Stromal cell of bone marrow (primary cell): ENCODE measurements around the gene POMC.
"Not testable (repeated sequence)": the region's sequence is repeated elsewhere in the genome, so short reads cannot be mapped to it uniquely, and the experiment has no call there.

Source experiments
- DNase-seq: peaks from one replicate; pipeline ENCODE4 v3.0.0-alpha.2; 2012; ENCODE audit warnings: low read depth

POMC gene

DNA sequence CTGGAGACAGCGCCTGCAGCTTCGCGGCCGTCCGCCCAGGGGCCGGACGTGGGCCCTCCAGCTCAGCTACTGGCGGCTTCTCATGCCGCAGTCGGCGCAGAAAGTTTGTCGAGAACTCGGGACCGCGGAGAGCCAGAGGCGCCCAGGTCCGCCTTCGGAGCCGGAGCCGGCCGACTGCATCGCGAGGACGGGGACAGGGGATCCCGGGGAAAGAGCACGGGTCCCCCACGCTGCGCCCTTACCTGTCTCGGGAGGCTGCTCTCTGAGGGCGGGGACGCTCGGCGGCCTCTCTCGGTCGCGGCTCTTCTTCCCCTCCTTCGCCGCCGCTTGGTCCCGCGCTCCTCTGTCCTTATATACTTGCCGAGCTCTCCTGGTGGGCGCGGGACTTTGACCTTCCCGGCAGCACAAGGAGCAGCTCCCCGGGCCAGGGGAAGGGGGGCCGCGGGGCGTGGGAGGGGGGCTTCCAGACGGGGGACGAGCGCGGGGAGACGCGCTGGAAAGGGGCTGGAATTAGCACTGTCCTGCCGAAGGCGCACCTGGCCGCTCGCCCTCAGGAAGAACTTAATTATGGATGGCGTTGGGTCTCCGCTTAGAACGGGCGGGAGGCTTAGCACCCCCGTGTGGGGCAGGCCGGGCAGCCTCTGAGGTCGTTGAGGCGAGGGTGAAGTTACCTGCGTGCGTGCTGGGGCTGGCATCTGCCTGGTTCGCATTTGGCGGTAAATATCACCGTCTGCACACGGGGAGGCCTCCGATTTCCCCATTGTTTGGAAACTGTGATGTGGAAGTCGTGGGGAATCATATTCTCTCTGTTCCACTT, at the start of gene POMC:
TSS of gene POMC (minus strand) at position 325 of the 817 bp plus-strand sequence. CDS start 3,808 bp downstream, outside the sequence.
- DNase-seq, result peak; percentile 2

DNA sequence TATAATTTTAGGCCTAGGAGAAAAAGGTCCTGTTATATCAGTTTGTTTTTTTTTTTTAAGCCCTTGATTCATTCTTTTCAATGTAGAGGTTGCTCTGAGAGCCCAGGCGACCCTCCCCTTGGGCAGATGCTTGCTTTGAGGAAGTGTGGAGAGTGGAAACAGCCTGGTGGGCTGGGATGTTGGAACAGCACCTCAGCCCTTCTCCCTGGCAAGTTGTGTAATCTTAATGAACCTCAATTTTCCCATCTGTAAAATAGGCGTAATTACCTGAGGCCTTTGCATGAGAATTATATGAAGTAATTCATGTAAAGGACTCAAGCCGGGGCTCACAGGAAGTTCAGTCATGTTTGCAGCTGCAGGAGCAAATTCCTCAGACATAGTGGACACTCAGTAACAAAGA, 49.7 kb upstream of the POMC start:
- DNase-seq, result no peak

DNA sequence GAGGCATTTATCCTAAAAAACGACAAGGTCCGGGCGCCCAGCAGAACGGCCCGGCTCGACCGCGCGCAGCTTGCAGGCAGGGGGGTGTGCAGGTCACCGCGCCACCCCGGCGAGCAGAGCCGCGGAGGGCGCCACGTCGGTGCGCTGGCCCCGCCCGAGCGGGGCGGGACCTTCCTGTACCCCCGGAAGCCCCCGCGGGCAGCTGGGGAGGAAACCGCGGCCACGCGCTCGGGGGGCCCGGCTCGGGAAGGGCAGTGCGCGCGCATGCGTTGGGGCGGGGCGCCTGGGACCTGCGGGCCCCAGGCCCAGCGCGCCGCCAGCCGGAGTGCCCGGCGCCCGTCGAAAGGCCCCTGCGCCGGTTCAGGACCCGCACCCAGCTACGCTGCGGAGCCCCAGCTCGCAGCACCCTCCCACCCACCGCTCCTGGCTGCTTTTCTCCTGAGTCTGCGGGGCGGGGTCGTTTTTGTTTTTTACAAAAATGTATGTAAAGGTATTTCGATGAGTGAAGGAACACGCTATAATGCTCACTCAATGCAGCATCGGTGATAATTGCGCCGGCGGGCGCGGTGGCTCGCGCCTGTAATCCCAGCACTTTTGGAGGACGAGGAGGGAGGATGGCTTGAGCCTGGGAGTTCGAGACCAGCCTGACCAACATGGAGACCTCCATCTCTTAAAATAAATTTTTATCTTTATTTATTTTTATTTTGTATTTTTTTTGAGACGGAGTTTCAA, 47.7 kb upstream of the POMC start:
- DNase-seq, result no peak

DNA sequence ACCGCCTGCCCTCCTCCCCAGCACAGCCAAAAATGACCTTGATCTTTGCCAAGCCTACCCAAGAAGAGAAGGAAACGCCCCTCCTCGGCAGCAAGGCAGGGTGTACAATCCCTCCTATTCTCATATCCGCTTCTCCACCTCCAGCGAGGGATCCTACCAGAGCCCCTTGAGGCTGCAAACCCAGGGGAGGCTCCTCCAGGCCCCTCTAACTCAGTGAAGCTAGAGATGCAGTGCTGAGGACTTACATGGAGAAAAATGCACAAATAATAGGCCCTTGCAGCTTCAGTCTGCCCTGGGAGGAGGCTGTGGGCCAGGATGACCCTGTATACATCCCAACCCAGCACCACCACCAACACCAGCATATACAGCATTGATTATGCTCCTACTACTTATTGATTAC, 46.9 kb upstream of the POMC start:
- DNase-seq, result no peak

DNA sequence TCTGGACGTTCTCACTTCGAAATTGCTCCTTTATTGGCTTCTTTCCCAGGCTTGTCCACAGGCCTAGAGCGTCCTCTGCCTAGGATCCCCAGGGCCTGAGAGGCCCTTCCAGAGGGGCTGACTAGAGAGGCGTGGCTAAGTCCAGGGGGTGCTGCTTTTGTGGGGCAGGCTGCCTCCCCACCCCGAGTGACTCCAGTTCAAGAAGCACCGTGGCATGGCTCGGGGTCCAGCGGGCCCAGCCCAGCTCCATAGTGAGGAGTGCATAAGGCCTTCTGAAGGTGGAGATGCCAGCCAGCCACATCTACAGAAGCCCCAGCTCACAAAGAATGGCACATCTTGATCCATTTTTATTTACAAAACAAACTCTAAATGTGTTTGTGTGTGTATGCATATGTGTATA, 44.8 kb upstream of the POMC start:
- DNase-seq, result no peak

DNA sequence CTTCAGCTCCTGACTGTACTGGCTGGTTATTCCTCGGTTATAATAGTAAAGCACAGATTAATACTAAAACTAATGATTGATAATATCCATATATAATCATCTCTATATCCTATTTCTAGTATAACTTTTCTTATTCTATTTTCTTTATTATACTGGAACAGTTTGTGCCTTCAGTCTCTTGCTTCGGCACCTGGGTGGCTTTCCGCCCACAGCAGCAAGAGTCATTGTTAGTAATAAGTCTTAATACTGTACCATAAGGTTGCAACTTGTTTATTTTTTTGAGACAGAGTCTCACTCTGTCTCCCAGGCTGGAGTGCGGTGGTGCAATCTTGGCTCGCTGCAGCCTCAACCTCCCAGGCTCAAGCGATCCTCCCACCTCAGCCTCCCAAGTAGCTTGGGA, 42.5 kb upstream of the POMC start:
- not testable (repeated sequence) for DNase-seq

DNA sequence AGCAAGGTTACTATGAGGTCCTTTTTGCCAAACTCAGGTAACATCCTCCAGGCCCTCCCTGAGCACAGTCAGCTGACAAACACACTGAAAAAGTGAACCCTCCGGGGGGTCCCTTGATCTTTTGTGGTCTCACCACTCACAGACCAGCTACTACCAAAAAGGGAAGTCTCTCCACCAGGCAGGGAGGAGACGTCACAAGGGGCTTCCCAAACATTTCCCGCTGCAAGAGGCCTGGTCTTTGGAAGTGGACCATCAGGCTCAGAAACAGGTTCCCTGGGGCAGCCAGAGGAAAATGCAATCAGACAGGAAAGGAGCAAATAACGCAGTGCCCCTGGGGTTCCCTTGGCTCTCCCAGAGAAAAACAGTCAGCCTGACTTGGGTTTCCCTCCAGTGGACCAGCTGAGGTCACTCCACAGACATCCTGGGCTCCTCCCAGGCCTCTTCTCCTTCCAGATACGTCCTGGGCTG, 38.7 kb upstream of the POMC start:
- DNase-seq, result no peak

DNA sequence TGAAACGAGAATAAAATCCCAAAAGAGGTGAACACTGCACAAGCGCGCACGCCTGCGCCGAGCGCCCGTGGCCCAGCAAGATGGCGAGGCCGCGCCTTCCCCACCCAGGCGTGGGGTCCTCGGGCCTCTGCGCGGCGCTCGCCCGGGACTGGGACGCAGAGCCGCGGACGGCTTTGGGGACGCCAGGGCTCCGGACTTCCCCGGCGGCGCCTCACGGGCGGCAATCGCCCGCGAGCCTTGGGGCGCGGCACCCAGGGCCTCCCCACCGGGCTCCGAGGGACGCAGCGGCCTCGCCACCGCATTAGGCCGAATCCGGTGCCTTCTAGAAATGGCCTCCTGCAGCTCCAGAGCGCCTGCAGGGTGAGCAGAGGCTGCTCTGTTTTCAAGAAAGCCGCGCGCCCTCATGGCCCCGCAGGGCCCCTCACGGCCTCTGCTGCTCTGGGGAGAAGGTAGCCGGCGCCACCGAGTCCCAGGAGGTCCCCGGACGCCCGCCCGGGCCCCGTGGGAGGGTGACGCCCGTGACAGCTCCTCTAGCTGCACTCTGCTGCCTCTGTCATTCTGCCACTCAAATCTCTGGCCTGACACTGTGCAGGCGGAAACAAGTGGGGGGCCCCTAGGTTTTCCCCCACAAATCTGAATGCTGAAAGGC, 35.9 kb upstream of the POMC start:
- DNase-seq, result no peak

DNA sequence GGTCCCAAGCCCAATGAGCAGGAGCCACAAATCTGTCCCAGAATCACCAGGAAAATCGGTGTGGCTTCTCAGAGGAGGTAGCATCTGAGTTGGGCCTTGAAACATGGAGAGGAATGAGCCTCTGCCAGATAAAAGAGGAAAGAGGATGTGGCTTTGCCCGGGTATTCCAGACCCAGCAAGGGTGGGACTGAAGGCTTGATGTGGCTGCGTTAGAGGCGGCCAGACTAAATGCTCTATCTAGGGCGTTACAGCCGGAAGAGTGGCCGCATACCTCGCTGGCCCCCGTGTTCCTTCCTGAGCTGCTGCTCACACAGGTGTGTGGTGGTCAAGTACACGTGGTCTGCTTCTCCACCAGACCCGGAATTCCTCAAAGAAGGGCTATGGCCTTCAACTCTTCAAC, 33.9 kb upstream of the POMC start:
- no peak for DNase-seq

DNA sequence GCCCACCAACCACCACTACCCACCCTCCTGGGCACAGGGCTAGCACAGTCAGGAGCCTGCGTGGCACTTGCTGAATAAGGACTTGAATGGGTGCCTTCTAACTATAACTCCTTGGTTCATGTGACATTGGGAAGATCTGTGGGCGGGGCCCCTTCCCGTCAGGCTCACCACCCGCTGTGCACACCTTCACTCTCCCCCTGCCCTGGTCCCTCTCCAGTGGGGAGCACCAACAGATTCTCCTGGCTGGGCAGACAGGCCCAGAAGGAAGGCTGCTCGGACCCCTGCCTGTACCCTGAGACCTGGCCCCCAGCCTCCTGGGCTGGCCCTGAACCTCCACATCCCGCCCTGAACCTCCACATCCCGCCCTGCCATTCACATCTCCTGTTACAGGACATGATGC, 33.4 kb upstream of the POMC start:
- no peak for DNase-seq

DNA sequence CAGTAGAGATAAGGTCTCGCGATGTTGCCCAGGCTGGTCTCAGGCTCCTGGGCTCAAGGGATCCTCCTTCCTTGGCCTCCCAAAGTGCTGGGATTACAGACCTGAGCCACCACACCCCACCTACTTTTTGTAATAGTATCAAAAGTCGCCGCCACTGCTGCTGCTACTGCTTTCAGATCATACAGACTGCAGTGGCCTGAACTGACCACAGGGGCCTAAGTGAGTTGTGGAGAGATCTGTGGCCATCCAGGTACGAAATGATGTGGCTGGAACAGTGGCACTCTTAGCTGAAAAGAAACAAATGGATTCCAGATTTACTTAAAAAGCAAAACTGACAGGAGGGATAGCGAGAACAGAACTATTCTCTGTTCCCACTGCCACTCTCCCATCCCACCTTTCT, 32.9 kb upstream of the POMC start:
- no peak for DNase-seq

DNA sequence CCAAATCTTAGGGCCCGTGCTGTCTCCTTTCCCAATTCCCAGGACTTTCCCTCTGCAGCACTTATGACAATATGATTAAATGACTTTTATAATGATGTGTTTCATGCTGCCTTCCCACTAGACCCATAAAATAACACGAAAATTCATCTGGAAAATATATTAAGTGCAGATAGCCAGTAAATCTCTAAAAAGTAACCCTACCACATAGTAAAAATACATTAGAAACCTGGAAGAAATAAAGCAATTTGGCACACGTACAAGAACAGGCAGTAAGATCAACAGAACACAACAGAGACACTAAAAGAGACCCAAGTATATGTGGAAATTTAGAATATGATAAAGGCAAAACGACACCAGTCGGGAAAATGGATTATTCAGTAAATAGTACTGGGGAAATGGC, 30.2 kb upstream of the POMC start:
- DNase-seq, result no peak

DNA sequence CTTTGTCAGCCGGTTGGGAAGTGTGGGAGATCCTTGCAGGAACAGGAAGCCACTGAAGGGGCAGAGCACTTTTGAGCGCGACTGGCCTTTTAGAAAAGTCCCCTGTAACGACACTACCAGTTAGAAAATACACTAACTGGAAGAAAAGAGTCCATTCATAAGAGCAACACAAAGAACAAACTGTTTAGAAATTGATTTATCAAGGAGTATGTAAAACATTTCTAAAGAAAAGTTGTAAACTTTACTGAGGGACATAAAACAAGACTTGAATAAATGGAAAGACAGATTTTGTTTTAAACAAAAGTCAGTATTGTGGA, 29.8 kb upstream of the POMC start:
- no peak for DNase-seq

DNA sequence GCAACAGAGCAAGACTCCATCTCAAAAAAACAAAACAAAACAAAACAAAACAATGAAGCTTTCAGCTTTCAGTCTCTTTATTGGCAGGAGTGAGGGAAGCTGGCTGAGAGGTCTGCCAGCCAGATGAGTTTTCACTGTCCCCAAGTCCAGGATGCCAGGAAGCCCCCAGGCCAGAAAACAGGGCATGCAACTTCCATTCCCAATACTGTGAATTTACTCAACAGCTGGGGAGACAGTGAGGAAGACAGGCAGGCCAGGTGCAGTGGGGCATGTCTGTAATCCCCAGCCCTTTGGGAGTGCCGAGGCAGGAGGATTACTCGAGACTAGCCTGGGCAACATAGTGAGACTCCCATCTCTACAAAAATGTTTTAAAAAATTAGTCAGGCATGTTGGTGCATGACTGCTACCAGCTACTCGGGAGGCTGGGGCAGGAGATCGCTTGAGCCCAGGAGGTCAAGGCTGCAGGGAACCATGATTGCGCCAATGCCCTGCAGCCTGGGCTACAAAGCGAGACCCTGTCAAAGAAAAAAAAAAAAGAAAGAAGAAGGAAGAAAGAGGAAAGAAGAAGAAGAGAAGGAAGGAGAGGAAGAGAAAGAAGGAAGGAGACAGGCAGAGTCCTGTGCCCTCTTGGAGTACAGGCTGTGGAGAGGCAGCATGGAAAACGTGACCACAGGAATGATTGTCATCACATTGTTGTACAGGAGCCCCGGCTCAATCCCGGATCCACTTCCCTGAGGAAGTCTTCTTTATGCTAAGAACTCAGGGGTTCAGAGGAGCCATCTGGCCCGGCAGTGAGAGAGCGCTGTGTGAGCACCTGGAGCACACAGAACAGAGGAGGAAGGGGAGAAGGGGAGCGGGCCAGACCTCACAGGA, 29.2 kb upstream of the POMC start:
- DNase-seq, result no peak

DNA sequence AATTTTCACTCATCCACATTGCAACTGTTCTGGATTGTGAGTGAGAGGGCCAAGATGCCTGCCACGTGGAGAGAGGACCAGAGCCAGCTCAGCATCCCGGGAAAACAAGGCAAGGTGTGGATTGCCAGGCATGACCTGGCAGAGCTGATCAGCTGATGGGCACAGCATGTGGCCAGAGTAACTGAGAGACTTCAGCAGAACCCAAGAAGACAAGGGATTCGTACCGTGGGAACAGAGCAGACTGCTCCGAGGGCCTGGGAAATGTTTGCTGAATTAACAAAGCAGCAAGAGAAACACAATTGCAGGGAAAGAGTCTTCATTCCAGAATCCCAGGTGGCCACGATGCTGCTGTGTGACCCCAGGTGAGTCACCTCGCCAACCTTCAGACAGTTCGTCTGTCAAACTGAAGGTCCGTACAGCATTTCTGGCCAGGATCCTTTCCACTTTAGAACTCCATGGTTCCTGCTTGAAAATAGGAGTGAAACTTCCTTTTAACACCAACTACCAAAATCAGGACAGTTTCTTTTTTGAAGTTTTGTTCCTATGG, 26.3 kb upstream of the POMC start:
- DNase-seq, result no peak

DNA sequence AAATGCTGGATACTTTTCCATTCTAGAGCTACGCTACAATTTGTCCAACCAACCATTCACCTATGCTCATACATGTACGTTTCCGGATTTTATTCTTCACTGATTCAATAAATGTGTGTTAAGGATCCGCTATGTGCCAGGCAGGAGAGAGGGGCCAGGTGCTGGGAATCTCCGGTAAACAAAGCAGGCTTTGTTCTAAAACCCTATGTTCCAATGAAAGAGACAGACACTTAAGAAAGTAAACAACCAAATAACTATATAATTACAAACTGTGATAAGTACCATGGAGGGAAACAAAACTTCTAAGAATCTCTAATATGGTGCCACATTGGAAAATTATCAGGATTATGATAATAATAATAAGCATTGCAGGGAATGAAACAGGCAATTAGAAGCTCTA, 22.2 kb upstream of the POMC start:
- DNase-seq, result no peak

DNA sequence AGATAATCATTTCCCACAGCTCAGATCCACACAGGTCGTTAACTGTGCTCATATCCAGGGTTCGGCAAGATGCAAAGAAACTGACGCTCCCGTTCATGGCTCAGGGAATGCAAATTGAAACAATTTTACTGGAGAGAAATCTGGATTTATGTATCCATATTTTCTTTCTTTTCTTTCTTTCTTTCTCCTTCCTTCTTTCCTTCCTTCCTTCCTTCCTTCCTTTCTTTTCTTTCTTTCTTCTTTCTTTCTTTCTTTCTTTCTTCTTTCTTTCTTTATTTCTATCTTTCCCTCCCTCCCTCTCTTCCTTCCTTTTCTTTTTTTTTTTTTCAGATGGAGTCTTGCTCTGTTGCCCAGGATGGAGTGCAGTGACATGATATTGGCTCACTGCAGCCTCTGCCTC, 20.0 kb upstream of the POMC start:
- DNase-seq, result no peak

DNA sequence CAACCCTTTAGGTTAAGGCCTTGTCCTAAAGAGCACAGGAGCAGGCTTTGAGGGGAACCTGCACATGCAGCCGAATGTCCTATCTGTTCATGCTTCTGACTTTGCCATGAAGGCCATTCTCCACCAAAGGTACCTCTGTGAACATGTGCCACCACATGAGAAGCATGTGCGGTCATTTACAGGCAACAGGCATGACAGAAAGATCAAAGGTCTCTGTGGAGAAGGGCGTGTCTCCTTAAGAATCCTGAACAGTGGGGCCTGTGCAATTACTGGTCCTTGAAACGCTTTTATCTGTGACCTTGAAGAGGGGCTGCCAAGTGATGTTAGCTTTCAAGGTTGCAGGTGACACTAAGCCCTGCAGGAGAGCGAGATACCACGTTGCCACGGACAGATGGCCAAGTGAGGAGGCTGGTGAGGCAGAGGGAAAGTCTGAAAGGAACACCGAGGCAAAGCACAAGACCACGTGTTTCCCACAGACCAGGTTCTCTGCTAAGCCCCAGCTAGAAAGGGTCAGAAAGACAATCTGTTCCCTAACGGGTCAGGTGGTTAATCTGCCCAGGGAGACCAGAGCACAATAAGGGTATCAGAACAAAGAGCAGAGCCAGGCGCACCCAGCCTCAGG, 19.5 kb upstream of the POMC start:
- DNase-seq, result no peak

DNA sequence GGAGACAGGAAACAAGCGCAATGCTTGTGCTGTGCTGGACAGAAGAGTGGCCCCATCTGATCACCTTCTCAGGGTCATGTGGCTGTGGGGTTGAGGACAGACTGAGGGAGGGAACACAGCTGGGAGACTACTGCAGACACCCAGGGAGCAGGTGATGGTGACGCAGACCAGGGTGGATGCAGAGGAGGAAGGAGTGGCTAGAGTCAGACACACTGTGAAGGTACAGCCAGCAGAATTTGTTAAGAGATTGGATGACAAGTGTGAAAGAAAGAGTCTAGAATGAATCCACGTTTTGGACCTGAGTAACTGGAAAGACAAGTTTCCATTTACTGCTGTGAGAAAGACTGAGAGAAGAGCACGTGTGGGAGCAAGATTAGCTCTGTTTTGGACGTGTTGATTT, 15.9 kb upstream of the POMC start:
- no peak for DNase-seq

DNA sequence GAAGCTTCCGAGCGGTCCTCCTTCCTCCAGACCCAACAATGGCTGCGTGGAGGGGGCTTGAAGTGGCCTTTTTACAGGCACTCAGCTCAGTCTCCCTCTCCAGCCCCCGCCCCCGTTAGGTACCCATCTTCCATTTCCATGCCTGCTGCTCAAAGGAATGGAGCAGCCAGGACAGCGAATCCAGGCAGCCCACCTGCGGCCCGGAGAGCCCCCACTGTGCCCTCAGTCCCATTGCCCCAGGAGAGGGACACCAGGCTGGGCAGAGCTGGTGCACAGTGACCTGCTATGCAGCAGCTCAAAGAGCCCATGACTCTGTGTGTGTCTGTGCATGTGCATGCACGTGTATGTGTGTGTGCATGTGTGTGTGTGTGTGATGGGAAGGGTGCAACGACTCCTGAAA, 10.6 kb upstream of the POMC start:
- DNase-seq, result no peak

DNA sequence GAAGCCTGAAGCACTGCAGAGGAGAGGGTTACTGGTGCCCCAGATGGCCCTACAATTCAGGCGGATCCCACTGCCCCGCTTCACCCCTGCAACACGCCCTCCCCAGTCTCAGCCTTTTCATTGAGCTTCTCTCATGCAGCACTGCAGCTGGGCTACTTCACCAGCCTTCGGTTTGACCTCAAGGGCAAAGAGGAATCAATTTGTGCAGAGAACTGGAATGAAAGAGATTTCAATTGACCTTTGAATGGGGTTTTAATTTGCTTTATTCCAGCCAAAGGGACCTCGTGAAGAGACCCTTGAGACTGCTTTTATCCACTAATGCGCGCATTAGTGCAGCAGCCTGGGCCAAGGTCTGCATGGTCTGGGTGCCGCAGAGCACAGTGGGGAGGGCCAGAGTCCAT, 8.8 kb upstream of the POMC start:
- no peak for DNase-seq
